HL-60 (cell line): ENCODE data around the gene UBQLN4.
A peak's percentile ranks its signal among the peaks of the same experiment; 100 is the strongest.

Experiments
- DNase-seq, 2 experiments: peaks; one replicate each; pipeline ENCODE4 v3.0.0-alpha.2; 2010 to 2020; ENCODE audit warnings: low read depth in 1 of 2, low spot score in 1 of 2
- H3K27ac ChIP-seq: fragments of 250-450 bp; sonication (Bioruptor Pico); replicated peaks from 2 replicates; pipeline ENCODE4 v1.5.1; 2020; ENCODE audit warnings: mild to moderate bottlenecking, moderate library complexity
- H3K27me3 ChIP-seq: fragments of 250-450 bp; sonication (Bioruptor Pico); 2 replicates; pipeline ENCODE4 v1.5.1; 2021; ENCODE audit warnings: mild to moderate bottlenecking, moderate library complexity; ENCODE audit not compliant: insufficient read depth, poor library complexity, severe bottlenecking
- H3K4me3 ChIP-seq: replicated peaks from 2 replicates; pipeline ENCODE4 v1.5.1; 2011; ENCODE audit warnings: mild to moderate bottlenecking, control low read depth, low read length; ENCODE audit not compliant: insufficient read depth
- GABPA ChIP-seq: IDR thresholded peaks from 2 replicates; pipeline ENCODE4 v1.6.1; 2012; ENCODE audit warnings: low read depth
- POLR2AphosphoS5 ChIP-seq: IDR thresholded peaks from 2 replicates; pipeline ENCODE4 v1.6.1; 2012; ENCODE audit warnings: low read depth
- REST ChIP-seq: IDR thresholded peaks from 2 replicates; pipeline ENCODE4 v1.6.1; 2012; ENCODE audit warnings: low read depth; ENCODE audit not compliant: insufficient replicate concordance
- SPI1 ChIP-seq: IDR thresholded peaks from 2 replicates; pipeline ENCODE4 v1.6.1; 2012; ENCODE audit warnings: low read depth, mild to moderate bottlenecking, borderline replicate concordance
- TF ChIP-seq, protein P1 (sequence below): IDR thresholded peaks from one replicate; pipeline ENCODE4 v1.5.1; 2011; ENCODE audit warnings: low read length, control low read depth, inconsistent platforms; ENCODE audit not compliant: insufficient read depth

Gene UBQLN4

GRCh38 chr1:156014829-156015228 is 38.8 kb downstream of the UBQLN4 start:
- DNase-seq = no peak
- no peak overlapping the region for H3K27ac ChIP-seq
- H3K27me3 ChIP-seq = no peaks in the 10 kb centered on the region
- TF ChIP-seq SPI1 (no peak), POLR2AphosphoS5 (no peak), GABPA (no peak), REST (no peak)
- TF ChIP-seq, protein P1, sequence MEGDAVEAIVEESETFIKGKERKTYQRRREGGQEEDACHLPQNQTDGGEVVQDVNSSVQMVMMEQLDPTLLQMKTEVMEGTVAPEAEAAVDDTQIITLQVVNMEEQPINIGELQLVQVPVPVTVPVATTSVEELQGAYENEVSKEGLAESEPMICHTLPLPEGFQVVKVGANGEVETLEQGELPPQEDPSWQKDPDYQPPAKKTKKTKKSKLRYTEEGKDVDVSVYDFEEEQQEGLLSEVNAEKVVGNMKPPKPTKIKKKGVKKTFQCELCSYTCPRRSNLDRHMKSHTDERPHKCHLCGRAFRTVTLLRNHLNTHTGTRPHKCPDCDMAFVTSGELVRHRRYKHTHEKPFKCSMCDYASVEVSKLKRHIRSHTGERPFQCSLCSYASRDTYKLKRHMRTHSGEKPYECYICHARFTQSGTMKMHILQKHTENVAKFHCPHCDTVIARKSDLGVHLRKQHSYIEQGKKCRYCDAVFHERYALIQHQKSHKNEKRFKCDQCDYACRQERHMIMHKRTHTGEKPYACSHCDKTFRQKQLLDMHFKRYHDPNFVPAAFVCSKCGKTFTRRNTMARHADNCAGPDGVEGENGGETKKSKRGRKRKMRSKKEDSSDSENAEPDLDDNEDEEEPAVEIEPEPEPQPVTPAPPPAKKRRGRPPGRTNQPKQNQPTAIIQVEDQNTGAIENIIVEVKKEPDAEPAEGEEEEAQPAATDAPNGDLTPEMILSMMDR = no peak
- no peak overlapping the region for H3K4me3 ChIP-seq

DNA sequence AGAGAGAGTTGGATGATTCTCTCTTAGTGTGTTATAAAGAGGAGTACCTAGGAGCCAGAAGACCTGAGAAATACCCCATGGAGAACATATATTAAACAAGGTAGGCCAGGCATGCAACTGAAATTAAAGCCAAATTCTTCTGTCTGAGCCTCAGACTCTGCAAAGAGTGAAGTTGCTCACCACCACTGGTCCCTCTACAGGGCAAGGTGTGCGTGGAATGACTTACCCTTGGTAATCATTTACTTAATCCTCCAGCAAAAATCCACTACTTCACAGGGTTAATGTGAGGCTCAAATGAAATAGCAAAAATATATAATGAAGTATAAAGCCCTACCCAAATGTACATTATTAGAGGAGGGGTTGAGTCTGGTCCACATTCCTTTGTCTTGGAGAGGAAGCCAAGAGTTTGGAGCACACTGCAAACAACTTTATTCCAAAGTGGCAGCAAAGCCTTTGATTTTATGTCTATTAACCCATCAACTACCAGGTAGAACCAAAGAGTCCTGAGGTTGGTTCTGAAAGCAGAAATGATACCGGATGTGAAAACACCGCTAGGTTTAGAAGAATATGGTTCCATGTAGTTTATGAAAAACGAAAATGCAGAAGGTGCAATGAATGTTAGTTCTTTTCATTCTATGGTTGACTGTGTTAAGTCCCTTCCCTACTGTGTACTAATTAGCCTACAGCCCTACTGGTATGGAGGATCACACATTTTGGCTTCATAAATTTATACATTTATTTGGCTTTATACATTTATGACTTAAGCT is 41.4 kb downstream of the UBQLN4 start:
- no peak overlapping the region for H3K27ac ChIP-seq
- TF ChIP-seq POLR2AphosphoS5 = no peak
- TF ChIP-seq, protein P1 = no peak
- TF ChIP-seq SPI1 = no peak
- no peak for TF ChIP-seq REST
- TF ChIP-seq GABPA = no peak
- no peak for DNase-seq
- no peaks in the 10 kb centered on the region for H3K27me3 ChIP-seq
- H3K4me3 ChIP-seq = no peak overlapping the region

DNA sequence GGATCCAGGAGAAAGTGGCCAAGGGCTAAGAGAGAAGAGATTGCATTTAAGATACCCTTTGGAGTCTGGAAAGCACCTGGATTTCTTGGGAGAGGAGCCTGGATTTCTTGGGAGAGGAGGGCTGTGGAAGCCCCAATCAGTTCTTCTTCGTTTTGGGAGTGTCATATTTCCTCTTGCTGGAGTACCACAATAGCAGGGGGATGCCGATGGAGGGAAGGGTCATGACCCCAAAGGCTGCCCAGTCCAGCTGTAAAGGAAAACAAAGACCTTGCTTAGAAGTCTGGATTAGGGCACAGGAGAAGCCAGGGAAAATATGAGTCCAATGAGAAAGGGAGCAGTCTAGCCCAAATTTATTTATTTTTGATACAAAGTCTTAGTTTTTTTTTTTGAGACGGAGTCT is 44.2 kb downstream of the UBQLN4 start:
- no peak overlapping the region for H3K4me3 ChIP-seq
- no peak overlapping the region for H3K27ac ChIP-seq
- no peak for DNase-seq
- no peak for TF ChIP-seq POLR2AphosphoS5
- H3K27me3 ChIP-seq = no peaks in the 10 kb centered on the region

- H3K4me3 ChIP-seq = no peak overlapping the region
- no peak overlapping the region for H3K27ac ChIP-seq
- no peaks in the 10 kb centered on the region for H3K27me3 ChIP-seq
- DNase-seq = no peak
- TF ChIP-seq SPI1 (no peak), REST (no peak), GABPA (no peak), POLR2AphosphoS5 (peak; percentile 27; the same call in 1 of the 2 replicates)
- TF ChIP-seq, protein P1 = no peak
These were observed 46.8 kb downstream of the UBQLN4 start for GRCh38 chr1:156006666-156007376.
